ENCODE data around the gene ADCY2.

ADCY2 gene

DNA sequence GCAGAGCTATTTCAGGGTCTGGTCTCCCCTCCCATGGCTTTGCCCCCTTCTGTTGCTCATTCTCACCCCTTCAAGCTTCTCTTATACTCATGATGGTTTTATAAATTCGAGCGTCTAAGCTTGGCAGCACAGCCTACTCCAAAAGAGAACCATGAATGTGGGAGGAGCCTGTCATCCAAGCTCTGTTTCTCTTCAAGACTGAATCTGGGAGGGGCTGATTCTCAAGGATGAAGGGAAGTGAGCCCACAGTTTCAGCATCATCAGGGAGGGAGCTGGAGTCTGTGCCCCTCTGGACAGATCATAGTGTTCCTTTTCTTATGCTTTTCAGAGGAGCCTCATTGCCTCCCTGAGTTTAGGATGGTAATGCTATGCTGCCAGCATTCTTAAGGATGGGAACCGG is 286.4 kb downstream of the ADCY2 start:
- TF ChIP-seq, protein P1, sequence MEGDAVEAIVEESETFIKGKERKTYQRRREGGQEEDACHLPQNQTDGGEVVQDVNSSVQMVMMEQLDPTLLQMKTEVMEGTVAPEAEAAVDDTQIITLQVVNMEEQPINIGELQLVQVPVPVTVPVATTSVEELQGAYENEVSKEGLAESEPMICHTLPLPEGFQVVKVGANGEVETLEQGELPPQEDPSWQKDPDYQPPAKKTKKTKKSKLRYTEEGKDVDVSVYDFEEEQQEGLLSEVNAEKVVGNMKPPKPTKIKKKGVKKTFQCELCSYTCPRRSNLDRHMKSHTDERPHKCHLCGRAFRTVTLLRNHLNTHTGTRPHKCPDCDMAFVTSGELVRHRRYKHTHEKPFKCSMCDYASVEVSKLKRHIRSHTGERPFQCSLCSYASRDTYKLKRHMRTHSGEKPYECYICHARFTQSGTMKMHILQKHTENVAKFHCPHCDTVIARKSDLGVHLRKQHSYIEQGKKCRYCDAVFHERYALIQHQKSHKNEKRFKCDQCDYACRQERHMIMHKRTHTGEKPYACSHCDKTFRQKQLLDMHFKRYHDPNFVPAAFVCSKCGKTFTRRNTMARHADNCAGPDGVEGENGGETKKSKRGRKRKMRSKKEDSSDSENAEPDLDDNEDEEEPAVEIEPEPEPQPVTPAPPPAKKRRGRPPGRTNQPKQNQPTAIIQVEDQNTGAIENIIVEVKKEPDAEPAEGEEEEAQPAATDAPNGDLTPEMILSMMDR (IDR thresholded peaks at IDR 0.05; ENCODE audit: low read length, missing control alignments), result no peak
- DNase-seq (ENCODE audit: low read depth), result no peak
- H3K4me3 ChIP-seq (replicated peaks; ENCODE audit: low read depth, low read length), result no peak overlapping the region

DNA sequence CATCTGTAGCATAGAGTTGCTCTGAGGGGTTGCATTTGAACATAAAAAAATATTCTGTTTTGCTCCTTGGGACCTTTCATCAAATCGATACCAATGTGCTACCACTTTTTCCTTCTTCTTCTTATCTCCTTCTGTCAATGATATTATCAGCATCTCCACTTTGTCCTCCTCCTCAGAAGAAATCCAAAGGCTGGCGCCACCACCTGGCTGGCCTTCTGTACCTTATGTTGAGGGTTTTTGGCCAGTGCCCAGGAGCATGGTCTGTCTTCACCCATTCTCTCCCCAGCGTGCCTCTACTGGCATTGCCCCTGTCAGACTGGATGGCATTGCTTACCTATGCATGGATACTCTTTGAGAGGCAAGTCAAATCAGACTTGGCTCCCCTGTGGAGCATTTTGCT is 287.8 kb downstream of the ADCY2 start:
- H3K4me3 ChIP-seq (replicated peaks; ENCODE audit: low read depth, low read length), result no peak overlapping the region
- TF ChIP-seq, protein P1 (IDR thresholded peaks at IDR 0.05; ENCODE audit: low read length, missing control alignments), result no peak
- DNase-seq (ENCODE audit: low read depth), result no peak

DNA sequence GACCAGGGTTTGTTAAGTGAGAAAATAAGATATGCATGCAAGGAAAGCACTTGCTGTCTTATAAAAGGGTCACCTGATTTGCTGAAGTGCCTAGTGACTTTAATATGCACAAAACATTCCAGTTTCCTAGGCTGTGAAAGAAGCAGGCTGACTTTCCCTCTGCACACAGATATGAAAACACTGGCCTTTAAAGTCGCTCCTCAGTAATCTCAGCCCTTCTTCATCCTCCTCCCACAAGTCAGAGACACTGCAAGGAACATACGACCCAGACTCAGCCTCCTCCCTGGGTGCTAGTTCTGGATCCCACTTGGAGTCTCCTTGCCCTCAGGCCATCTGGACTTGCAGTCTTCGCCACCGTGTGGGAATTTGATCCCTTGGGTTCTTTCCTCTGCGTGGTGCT is 288.9 kb downstream of the ADCY2 start:
- no peak overlapping the region for H3K4me3 ChIP-seq (replicated peaks; ENCODE audit: low read depth, low read length)
- DNase-seq (ENCODE audit: low read depth), result no peak
- TF ChIP-seq, protein P1 (IDR thresholded peaks at IDR 0.05; ENCODE audit: low read length, missing control alignments), result no peak

DNA sequence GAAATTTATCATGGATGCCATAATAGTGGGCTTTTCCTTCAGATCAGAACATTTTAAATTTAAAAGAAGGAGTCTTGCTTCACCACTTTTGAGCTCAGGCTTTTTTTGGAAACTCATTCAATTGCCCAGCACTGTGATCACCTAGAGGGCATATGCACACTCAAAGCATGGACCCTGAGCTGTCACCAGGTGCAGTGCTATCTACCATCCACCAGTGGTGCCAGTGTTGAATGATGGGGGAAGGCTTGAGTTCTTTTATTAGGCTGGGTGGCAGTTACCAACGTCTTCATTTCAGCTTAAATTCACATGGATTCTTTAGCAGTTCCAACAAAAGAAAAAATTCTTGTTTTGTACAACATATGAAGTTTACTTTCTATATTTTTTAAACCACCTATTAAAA is 290.9 kb downstream of the ADCY2 start:
- TF ChIP-seq, protein P1 (IDR thresholded peaks at IDR 0.05; ENCODE audit: low read length, missing control alignments), result no peak
- no peak for DNase-seq (ENCODE audit: low read depth)
- H3K4me3 ChIP-seq (replicated peaks; ENCODE audit: low read depth, low read length), result no peak overlapping the region

DNA sequence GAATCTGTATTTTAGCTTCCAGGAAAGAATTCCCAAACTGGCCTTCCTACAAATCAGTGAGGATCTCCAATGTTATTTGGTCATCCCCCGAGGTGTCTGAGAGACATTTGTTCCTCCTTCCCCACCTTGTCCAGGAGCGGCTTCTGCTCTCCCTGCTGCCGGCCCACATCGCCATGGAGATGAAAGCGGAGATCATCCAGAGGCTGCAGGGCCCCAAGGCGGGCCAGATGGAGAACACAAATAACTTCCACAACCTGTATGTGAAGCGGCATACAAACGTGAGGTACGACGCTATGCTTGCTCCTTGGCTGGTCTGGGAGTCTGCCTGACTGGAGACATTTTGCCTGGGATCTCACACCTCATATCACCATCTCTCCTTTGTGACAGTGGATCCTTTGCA is 294.6 kb downstream of the ADCY2 start:
- H3K4me3 ChIP-seq (replicated peaks; ENCODE audit: low read depth, low read length), result no peak overlapping the region
- TF ChIP-seq, protein P1 (IDR thresholded peaks at IDR 0.05; ENCODE audit: low read length, missing control alignments), result no peak
- no peak for DNase-seq (ENCODE audit: low read depth)

DNA sequence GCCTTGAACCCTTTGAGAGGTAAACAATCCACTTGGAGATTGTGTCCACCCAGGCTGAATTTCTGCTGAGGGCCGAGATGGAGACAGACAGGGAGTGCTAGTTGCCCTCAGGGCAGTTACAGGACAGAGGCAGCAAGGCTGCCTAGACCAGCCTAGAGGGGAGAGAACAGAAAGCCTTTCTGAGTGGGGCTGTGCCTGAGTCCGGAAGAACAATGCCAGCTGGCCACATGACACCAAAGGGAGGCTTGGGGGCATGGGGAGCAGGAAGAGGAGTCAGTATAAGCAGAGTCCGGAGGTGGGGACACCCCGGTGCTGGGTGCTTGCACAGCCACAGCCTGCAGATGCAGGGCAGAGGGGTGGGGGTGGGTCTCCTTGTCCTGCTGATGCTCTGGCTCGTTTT is 309.3 kb downstream of the ADCY2 start:
- H3K4me3 ChIP-seq (replicated peaks; ENCODE audit: low read depth, low read length), result no peak overlapping the region
- TF ChIP-seq, protein P1 (IDR thresholded peaks at IDR 0.05; ENCODE audit: low read length, missing control alignments), result no peak
- DNase-seq (ENCODE audit: low read depth), result no peak

DNA sequence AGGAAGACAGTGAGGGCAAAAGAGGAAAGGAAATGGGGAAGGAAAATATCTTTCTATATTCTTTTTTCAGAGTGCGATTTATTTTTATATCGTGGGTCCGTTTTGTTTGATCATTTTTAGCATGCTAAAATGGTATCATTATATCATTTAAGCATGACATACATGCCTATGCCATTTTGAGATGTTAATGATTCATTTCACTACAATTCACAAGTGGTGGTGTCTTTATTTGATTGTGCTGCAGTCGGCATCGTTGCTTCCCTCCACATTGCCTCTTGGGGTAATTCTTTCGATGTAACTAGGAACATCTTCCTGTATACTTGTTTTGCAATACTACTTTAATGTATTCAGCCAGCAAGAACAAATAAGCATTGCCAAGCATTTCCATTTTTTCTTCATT is 309.8 kb downstream of the ADCY2 start:
- TF ChIP-seq, protein P1 (IDR thresholded peaks at IDR 0.05; ENCODE audit: low read length, missing control alignments), result no peak
- H3K4me3 ChIP-seq (replicated peaks; ENCODE audit: low read depth, low read length), result no peak overlapping the region
- no peak for DNase-seq (ENCODE audit: low read depth)
